Fibroblast of the conjunctiva (primary cell): ENCODE data around the gene GNB5.
"Not testable (repeated sequence)": the region's sequence is repeated elsewhere in the genome, so short reads cannot be mapped to it uniquely, and the experiment has no call there.

Experiments used
- DNase-seq: peaks from one replicate; pipeline ENCODE4 v3.0.0-alpha.2; 2010; ENCODE audit warnings: low read depth

Gene GNB5

GRCh38 chr15:52112203-52112750 lies 78.9 kb downstream of the GNB5 start:
- DNase-seq: no peak

DNA sequence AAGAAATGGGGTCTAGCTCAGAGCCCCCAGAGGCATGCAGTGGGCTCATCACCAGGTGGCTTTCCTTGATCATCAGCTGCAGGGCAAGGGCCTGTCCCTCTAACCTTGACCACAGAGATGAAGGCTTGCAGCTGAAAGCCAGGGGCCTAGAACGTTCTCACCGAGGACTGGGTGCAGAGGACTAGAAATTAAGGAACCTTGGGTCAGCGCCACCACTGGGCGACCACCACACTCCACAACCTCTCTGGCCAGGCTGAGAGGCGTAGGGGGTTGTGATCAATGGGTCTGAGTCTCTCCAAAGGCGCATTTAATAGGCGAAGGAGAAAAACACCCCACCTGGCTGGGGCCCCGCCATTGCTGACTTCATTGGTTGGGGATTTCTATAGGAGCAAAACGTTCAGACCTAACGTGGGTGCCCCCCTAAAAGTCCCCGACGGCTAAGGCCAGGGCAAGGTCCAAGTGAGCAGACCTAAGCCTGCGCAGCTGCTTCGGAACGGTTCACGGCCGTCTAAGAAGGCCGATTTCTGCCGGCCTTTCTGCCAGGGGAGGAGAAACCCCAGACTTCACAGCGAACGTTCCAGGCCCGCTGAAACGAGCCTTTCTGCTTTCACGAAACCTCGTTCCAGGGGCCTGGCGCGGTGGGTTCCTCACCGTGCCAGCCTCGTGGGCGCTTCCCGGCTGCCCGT lies 79.5 kb downstream of the GNB5 start:
- DNase-seq: no peak

GRCh38 chr15:52109559-52110451 lies 81.4 kb downstream of the GNB5 start:
- DNase-seq: no peak

DNA sequence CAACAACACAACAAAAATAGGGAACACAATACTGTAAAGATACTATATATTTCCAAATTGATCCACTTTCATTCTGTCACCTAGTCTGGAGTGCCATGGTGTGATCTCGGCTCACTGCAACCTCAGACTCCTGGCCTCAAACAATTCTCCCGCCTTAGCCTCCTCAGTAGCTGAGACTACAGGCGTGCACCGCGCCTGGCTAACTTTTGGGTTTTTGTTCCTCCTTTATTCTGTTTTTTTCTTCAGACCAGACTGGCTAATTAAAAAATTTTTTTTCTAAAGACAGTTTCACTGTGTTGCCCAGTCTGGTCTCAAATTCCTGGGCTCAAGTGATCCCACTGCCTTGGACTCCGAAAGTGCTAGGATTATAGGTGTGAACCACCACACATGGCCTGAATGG lies 84.0 kb downstream of the GNB5 start:
- DNase-seq: no peak

DNA sequence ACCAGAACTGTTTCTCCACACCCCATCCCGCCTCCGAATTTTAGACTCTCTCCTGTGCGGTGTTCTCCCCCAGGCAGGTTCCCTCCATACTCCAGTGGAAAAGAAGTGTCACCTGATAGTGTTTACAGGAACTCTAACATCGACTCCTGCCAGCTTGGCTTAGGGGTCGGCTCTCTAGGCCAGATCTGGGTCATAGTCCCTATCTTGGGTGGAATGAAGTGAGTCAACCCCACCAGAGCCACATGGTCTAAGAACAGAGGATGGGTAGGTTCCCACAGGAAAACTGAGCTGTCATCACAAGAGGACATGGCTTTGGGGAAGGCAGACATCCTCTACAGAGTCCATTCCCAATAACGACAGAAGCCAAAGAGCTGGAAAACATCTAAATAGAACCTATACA lies 84.6 kb downstream of the GNB5 start:
- no peak for DNase-seq

DNA sequence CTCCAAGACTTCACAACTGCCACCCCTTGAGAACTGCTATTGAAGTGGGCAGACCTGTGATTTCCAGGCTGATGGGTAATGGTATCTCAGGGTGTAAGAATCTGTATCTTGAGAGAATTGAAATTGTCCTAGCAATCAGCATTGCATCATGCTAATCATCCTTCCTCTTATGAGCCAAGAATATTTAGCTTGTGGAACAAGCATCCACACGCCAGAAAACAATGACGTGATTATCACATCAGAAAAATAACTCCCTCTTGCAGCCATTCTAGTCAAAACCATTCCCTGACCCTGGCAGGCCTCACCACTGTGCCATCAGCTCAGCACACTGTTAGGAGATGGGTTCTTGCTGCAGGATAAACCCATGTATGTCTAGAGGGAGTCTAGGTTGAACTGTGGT lies 85.3 kb downstream of the GNB5 start:
- no peak for DNase-seq

DNA sequence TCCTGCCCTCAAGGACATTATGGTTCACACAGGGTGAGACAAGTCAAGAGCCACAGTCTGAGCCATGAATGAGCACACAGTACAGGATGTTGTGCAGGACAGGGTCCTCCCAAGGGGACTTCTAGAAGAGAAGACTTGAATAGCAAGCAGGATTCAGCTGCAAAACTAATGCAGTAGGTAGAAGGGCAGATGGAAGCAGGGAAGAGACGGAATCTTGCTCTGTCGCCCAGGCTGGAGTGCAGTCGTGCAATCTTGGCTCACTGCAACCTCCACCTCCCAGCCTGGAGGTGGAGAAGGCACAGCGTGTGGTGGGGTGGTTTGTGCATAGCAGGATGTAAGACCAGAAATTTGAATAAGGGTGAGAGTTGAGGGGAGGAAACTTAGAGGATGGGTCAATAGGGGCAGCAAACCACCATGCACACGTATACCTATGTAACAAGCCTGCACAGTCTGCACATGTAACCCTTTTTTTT lies 86.6 kb downstream of the GNB5 start:
- DNase-seq: no peak

DNA sequence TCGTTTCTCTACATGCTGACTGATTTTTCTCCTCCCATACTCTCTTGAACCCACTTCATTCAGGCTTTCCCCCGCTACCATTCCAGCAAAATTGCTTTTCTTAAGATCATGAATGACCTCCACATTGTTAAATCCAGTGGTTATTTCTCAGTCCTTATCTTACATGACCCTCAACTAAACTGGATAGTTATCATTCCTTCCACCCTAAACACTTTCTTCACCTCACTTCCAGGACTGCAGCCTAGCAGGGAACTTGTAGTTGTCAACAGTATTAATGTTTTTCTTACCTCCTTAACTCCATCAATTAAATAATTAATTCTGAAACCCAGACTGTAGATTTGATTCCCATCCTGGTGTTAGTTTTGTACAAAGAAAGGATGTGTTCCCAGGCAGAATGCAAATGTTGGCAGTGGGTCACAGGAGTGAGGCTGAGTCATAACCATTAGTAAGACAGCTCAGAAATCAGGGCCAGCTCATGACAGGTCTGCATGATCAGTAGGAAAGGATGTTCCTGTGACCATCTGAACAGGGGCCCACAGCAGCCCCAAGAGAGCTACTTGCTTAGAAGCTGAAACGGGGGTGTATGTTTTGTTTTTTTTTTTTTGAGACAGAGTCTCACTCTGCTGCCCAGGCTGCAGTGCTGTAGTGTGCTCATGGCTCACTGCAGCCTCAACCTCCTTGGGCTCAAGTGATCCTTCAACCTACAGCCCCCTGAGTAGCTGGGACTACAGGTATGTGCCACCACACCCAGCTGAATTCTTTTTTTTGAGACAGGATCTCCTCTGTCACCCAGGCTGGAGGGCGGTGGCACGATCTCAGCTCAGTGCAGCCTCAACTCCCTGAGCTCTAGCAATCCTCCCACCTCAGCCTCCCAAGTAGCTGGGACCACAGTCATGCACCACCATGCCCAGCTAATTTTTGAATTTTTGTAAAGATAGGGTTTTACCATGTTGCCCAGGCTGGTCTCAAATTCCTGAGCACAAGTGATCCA lies 87.7 kb downstream of the GNB5 start:
- peak; percentile 89 for DNase-seq

DNA sequence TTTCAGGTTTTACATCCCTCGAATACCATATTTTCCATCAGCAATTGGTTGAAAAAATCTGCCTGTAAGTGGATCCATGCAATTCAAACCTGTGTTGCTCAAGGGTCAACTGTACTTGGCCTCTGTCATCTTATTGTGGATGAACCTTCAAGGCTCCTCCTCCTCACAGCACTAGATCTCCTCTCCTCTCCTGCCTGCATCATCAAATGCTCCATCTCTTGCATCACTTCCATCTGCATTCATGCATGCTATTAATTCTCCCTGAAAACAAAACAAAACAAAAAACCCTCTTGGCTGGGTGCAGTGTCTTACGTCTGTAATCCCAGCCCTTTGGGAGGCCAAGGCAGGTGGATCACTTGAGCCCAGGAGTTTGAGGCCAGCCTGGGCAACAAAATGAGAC lies 88.7 kb downstream of the GNB5 start:
- DNase-seq: peak; percentile 86

GRCh38 chr15:52101542-52102323 lies 89.5 kb downstream of the GNB5 start:
- no peak for DNase-seq

DNA sequence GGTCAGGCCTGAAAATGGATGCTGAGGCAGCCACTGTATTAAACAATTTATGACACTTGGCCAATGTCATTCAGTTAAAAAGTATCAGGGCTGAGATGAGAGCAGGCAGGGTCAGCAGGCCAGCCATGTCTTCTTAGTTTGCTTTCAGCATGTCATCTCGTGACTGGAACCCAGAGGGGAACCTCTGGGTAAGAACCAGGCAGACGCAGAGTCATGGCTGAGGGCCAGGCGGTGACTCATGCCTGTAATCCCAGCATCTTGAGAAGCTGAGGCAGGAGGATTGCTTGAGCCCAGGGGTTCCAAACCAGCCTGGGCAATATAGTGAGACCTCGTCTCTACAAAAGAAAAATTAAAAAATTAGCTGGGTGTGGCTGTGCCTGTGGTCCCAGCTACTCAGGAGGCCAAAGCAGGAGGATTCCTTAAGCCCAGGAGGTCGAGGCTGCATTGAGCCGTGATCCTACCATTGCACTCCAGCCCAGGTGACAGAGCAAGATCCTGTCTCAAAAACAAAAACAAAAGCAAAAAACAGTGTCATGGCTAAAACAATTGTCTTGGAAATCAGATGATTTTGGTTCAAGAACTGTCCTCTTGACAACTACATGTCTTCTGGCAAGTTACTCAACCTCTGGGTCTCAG lies 90.3 kb downstream of the GNB5 start:
- peak; percentile 86 for DNase-seq

GRCh38 chr15:52099651-52100272 lies 91.4 kb downstream of the GNB5 start:
- no peak for DNase-seq

DNA sequence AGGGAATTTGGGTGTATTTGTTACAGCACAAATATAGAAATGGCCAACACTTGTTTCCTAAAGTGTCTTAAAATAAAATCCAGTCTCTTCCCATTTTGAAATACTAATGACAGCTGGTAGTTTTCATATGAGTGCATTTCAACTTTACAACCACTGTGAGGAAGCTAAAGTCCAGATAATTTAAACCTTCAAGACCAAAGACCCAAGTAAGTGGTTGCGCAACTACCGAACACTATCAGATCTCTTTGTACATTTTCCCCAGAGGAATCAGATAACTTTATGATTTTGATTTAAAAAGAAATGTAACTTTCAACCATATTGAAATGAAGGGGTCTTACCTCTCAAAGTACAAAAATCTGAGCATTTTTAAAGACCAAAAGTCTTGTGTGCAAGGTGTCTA lies 92.9 kb downstream of the GNB5 start:
- no peak for DNase-seq

DNA sequence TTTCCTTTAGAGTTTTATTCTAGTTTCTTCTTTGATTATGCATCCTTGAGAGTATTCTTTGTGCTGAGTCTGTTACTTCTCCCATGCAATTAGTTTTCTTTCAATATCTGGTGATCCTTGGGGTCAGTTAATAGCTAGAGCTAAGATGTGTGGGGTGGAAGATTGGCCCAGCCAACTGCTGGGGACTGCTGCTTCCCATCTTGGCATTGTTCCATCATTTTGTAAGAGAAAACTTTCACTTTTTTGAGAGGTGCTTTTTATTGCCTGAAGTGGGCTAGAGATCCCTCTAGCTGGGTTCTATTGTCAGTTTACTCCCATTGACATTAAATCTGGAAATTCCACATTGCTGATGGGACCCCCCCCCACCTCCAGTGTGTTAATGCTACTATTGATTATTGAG lies 94.0 kb downstream of the GNB5 start:
- DNase-seq: no peak

DNA sequence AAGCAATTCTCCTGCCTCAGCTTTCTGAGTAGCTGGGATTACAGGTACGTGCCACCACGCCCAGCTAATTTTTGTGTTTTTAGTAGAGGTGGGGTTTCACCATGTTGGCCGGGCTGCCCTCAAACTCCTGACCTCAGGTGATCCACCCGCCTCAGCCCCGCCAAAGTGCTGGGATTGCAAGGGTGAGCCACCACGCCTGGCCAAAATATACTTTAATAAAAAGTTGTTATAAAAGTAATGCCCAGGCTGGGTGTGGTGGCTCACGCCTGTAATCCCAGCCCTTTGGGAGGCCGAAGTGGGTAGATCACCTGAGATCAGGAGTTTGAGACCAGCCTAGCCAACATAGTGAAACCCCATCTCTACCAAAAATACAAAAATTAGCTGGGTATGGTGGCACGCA lies 94.7 kb downstream of the GNB5 start:
- DNase-seq: not testable (repeated sequence)

GRCh38 chr15:52095597-52096262 lies 95.5 kb downstream of the GNB5 start:
- peak; percentile 93 for DNase-seq

DNA sequence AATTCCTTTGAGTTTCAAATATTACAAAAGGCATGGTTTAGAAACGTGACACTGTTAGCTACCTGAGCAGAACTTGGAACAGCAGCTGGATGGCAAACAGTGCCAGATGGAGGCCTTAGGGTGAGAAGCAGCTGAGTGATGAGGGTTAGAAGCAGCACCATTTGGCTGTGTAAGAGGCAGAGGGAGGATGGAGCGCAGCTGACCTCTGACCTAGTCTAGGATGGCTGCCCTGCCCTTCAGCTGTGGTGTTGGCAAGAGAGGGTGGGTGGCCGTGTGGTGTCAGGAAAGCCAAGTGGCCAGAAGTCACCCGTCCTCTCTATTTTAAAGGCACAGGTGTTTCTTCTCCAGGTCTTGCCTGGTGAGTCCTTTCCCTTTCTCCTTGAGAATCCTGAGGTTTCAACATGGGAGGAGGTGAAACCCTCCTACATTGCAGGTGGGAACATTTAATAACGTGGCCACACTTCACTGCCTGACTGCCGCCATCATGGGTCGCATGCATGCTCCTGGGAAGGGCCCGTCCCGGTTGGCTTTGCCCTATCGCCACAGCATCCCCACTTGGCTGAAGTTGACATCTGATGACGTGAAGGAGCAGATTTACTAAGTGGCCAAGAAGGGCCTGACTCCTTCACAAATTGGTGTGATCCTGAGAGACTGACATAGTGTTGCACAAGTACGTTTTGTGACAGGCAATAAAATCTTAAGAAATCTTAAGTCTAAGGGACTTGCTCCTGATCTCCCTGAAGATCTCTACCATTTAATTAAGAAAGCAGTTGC lies 96.2 kb downstream of the GNB5 start:
- DNase-seq: no peak
